T-helper 2 cell (primary cell): ENCODE results near the gene SHLD2.
"Not testable (repeated sequence)": the region's sequence is repeated elsewhere in the genome, so short reads cannot be mapped to it uniquely, and the experiment has no call there.

Experiments
- DNase-seq, 5 experiments: peaks; one replicate each; pipeline versions ENCODE4 v3.0.0 to v3.0.0-alpha.2; 2012 to 2022

SHLD2 gene

DNA sequence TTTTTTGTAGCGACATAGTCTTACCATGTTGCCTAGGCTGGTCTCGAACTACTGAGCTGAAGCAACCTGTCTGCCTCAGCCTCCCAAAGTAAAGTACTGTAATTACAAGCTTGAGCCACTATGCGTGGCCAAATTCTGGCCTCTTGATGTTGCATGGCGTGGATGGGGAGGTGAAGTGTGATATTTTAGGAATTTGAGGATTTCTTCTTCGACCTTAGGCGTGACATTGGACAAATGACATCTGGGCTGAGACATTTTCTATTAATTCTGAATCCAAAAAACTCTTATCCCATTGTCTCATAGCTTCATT, 48.1 kb downstream of the SHLD2 start:
- not testable (repeated sequence) for DNase-seq

DNA sequence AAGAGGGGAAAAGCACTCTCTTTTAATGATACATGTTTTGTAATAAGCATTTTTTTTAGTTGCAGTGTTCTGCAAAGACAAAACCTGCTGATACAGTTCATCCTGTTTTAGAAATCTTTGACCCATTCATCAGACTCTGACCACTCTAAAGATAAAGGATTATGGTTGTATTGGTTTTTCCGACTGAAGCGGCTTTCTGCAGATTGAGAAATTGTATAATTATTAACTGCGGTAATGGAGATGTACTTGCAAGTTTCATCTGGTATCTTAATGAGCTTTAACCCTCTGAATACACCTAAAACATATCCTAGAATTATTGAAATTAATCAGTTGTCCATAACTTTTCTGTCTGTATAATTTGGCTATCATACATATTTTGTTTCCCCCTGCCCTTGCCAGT, 50.6 kb downstream of the SHLD2 start:
- not testable (repeated sequence) for DNase-seq

DNA sequence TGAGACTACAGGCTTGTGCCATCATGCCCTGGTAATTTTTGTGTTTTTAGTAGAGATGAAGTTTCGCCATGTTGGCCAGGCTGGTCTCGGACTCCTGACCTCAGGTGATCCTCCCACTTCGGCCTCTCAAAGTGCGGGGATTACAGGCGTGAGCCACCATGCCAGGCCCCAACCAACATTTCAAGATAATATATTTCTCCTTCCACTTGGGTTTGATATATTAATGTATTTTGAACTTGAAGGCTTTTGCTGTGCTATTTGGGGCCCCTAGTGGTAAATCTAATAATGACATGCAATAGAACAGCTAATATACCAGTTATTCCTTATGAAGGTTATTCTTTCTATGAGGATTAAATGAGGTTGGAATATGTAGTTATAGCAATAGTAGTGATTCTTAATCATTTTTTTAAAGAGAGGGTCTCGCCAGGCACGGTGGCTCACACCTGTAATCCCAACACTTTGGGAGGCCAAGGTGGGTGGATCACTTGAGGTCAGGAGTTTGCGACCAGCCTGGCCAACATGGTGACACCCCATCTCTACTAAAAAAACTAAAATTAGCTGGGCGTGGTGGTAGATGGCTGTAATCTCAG, 54.1 kb downstream of the SHLD2 start:
- not testable (repeated sequence) for DNase-seq

DNA sequence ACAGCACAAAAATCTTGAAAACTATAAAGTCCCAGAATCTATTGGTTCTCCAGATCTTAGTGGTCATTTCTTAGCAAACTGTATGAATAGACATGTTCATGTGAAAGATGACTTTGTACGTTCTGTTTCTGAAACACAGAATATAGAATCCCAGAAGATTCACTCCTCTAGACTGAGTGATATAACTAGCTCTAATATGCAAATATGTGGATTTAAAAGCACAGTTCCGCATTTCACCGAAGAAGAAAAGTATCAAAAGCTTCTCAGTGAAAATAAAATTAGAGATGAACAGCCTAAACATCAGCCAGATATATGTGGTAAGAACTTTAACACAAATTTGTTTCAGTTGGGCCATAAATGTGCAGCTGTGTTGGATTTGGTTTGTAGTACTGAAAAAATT, 56.5 kb downstream of the SHLD2 start:
- not testable (repeated sequence) for DNase-seq

DNA sequence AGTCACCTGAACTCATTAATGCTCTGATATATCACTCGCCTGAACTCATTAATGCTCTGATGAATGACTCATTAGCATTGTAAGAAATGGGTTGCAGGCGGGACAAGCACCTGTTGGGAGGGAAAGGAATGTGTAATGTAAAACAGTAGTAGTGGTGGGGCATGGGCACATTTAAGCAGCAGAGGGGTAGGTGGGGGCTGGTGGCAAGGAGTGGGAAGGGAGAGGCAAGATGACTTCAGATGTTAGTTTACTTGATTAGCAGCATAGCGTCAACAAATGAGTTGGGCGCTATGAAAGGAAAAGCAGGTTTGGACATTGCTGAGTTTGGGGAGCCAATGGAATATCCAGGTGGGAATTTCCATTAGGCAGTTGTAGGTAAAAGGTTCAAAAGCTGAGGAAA, 61.8 kb downstream of the SHLD2 start:
- not testable (repeated sequence) for DNase-seq

DNA sequence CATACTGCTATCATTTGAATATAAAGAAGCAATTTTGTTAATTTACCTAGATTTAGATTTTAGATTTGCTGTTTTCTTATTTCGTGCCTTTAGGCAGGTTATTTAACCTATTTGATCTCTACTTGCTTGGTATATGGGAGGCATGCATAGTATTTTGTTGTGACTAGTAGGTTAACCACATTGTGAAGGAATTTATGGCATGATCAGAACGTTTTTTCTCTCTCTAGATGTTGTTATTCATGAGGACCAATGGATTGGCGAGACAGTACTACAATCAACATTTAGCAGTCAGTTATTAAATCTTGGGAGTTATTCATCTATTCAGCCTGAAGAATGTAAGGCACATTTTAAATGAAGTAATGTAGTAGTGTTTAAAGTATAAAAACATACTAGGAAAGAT, 62.8 kb downstream of the SHLD2 start:
- not testable (repeated sequence) for DNase-seq

DNA sequence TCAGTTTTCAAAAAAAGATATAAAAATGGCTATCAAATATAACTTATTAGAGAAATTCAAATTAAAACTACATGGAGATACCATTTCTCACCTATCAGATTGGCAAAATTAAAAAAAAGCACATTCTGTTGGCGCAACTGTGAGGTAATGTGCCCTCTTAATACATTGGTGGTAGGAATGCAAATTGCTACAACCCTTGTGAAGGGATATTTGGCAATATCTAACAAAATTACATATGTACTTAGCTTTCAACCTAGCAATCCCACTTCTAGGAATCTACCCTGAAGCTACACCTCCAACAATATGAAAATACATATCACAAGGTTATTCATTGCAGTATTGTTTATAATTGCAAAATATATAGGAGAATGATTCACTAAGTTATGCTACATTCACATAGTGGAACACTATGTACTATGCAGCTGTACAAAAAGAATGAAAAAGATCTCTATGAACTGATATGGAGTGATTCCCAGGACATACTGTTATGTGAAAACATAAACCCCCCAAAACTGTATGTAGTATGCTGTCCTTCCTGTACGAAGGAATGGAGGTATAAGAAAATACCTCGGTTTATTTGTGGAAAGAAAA, 67.8 kb downstream of the SHLD2 start:
- DNase-seq = not testable (repeated sequence)

DNA sequence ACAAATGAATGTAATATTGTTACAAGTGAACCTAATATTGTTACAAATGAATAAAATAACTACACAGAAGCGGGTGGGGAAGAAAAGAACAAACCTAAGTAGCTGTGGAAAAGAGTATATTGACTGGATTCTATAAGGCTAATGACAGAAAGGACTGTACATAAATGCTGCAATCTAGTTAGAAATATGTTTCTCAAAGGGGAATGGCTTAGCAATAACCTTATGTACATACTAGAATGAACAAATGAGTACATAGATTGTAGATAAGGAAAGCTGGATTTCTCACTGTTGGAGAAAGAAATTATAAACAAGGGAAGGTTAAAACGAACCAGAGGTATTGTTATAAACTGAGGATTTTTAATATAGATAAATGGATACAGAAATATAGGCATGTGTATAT, 68.4 kb downstream of the SHLD2 start:
- DNase-seq = not testable (repeated sequence)

DNA sequence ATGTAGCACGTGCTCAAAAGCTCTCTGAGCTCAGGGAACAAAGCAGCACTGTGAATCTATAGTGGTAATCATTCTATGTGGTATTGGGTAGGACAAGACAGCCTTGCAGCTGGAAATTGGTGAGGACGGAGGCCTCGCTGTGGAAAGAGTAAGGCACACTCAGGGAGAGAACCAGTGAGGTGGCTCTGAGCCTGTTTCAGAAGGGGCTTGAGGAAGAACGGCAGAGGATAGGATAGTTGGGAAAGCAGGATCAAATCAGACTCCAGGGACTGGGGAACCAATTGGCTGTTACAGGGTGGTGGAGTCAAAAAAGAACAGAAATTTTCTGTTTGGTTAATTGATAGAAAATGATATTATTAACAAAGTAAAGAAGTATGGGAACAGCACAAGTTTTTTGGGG, 74.9 kb downstream of the SHLD2 start:
- DNase-seq = not testable (repeated sequence)

DNA sequence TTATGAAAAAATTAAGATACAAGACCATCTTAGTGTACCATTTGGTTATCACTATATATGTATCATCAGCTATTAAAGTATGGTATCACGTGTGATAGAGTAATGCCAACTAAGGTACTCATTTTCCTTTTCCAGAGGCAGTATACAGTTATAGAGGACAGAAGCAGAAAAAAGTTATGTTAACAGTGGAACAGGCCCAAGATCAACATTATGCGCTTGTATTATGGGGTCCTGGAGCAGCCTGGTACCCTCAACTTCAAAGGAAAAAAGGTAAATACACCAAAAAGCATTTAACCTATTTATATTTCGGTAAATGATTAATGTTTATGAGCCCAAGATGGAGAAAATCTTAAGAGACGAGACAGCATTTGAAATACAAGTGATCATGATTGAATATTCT, 75.7 kb downstream of the SHLD2 start:
- DNase-seq = not testable (repeated sequence)

DNA sequence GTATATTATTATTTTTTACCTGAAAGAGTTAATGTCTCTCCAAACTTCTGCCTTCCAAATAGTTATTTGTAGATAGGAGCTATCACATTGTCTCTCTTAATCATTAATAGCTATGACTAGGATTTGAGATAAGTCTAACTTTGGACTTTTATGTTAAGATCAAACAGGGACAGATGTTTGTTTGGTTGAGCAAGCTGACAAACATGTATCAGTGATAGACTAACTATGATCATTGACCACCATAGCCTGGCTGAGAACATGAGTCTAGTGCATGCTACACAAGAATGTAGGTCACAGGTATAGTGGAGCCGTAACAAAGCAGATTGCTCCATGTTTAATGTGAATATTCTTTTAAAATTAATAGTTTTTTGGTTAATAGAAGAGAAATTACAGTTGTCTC, 76.7 kb downstream of the SHLD2 start:
- DNase-seq = not testable (repeated sequence)

DNA sequence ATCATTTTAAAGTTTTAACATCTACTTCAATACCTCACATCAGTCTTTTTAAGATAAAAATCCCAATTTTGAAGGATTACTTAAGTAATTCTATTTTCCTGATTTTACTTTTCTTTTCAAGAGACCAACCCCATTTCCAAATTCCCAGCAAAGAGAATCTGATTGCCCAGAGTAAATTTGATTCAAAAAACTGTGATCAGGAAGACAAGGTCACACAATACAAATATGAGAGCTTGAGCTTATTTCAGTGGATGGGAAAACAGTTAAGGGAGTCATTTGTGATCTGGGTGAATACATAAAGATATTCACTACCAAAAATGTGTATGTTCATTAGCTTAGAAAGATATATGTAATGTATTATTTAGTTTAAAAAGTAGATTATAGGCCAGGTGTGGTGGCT, 77.2 kb downstream of the SHLD2 start:
- DNase-seq = not testable (repeated sequence)

DNA sequence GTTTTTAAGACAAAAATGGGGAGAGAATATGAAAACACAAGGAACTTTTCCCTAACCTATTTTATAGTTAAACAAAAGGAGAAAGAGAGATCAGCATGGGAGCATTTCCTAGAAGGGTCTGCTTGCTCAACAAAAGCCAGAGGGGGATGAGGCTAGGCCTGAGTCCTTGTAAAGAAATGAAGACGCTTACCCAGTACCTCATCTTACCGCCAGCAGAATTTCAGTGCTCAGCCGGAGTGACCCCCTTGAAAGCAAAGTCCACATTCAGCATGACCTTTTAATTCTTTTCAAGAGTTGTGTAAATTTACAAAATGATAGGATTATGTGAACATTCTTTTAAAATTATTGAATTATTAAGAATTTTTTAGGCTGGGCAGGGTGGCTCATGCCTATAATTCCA, 82.6 kb downstream of the SHLD2 start:
- DNase-seq = not testable (repeated sequence)

DNA sequence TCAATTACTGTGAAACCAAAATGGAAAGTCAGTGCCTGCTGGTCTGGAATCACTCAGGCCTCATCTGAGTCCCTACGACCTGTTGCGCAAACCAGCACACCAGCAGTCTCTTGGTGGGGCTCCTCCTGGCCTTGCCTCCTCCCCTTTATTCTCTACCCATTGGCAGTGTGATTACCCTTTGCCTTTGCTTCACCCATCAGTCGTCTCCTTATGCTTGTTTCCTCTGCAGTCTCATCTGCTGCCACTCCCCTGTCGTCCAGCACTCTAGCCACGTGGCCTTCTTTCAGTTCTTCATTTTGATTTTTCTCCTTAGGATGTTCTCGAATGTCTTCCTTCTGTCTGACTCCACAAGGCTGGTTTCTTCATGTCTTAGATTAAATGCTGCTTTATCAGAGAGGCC, 89.4 kb downstream of the SHLD2 start:
- not testable (repeated sequence) for DNase-seq

DNA sequence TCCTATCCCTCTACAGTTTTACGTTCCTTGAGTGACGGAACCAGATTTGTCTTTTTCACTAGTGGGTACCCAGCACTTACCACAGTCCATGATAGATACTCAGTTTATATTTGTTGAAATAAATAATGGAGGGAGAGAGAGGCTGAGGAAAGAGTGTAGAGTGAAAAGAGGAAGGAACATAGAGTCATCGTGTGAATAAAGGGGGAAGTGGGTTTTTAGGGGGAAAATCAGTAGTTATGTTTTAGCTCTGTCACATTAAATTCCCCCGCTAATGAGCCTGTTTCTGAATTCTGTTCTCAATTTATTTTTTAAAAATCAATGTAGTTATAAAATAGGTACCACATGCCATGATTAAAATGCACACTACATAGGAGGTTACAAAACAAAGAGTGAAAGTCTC, 91.0 kb downstream of the SHLD2 start:
- not testable (repeated sequence) for DNase-seq

DNA sequence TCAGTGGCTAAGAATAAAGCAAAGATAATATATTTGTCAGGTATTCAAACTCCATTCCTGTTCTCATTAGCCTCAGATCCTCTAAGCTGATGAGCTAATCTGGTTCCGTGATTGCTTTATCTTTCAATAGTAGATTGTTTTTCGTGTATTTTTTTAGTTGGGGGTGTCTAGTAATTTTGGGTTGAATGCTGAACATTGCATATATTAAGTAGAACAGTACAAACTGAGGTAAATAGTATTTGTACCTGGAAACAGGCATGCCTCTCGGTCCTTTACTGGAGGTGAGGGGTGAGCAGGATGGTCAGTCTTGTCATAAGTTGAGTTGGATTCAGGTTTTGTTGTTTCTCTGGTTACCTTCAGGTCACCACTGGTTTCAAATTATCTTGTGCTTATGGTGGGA, 92.6 kb downstream of the SHLD2 start:
- DNase-seq = not testable (repeated sequence)

DNA sequence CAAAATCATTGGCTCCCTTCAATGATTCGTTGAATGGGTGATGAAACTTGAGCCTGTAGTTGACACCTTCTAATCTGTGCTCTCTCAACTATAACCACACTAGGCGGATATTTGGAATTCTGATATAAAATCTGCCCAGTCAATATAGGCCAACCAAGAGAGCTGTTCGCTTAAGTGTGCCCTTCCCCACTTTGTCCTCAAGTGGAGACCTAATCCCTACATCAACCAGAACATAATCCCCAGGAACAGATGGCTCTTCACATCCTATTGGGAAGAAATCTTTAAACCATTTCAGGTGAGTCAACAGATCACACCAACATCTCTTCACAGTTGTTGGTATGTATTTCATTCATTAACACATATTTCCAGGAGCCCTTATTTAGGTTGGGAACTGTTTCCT, 96.8 kb downstream of the SHLD2 start:
- not testable (repeated sequence) for DNase-seq

DNA sequence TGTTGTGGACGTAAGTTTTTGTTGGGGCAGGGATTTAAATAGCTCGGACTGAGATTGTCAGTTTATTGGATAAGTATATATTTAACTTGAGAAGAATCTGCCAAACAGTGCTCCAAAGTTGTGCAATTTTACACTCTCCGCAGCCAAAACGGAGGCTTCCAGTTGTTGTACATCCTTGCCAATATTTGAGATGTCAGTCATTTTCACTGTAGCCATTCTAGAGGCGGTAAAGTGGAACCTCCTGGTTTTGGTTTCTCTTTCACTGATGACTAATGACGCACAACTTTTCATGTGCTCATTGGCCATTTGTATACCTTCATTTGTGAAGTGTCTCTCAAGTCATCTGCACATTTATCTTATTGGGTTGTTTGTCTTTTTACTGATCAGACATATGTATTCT, 105.9 kb downstream of the SHLD2 start:
- peak in 2 of 5 experiments; percentile 50 to 84 for DNase-seq

DNA sequence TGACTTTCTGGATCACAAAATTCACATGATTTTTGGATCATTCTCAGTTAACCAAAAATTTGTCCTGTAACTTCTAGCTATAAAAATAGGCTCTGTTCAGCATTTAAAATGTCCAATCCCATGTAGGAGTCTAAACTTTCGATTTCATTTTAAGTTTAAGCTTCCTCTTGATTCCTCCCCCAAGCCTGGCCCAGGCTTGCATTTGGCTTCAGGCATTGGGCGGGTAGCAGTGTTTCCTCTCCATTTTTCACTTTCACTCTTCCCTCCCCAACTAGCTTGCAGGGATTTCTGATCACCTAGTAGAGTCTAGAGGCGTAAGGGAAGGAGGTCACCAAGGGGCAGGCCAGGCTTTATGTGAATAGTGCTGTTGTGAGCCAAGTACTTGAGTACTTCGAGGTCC, 109.8 kb downstream of the SHLD2 start:
- DNase-seq = not testable (repeated sequence)

DNA sequence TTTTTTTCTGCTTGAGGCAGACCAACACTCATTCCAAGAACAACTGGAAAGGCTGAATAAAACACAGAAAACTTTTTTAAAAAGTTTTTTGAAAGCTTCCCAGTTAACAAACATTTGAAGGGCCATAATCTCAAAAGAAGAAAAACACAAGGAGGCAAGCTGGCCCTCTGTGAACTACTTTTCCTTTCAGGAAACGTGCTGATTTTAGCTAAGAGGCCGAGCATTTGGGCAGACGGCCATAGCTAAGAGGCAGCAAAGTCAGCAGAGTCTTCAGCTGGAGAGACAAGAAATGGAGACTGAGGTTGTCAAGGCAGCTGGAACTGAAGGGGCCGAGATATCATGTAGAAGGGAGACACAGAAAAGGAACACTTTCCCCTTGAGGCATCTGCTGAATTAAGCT, 111.9 kb downstream of the SHLD2 start:
- DNase-seq = not testable (repeated sequence)

DNA sequence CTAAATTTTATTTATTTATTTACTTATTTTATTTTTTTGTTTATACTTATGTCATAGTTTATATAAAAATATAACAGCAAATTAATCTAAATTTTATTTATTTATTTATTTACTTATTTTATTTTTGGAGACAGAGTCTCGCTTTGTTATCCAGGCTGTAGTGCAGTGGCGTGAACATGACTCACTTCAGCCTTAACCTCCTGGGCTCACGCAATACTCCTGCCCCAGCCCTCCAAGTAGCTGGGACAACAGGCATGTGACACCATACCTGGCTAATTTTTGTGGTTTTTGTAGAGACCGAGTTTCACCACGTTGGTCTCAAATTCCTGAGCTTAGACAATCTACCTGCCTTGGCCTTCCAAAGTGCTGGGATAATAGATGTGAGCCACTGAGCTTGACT, 115.3 kb downstream of the SHLD2 start:
- not testable (repeated sequence) for DNase-seq

DNA sequence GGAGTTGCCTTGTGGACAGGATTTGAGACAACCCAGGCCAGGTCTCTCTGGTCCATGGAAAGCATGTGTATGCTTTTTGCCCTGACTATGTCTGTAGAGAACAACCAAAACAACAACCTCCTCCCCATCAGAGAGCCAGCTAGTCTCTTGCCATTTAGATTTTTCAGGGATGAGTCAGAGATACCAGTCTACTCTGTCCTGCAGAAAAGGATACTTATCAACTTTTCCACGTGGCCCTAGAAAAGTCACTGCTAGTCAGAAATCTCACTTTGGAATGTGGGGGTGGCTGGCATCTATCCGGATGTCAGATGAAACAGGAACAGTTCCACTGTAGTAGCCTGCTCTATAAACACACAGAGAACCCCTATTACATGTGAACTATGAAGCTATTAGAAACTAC, 116.8 kb downstream of the SHLD2 start:
- not testable (repeated sequence) for DNase-seq

DNA sequence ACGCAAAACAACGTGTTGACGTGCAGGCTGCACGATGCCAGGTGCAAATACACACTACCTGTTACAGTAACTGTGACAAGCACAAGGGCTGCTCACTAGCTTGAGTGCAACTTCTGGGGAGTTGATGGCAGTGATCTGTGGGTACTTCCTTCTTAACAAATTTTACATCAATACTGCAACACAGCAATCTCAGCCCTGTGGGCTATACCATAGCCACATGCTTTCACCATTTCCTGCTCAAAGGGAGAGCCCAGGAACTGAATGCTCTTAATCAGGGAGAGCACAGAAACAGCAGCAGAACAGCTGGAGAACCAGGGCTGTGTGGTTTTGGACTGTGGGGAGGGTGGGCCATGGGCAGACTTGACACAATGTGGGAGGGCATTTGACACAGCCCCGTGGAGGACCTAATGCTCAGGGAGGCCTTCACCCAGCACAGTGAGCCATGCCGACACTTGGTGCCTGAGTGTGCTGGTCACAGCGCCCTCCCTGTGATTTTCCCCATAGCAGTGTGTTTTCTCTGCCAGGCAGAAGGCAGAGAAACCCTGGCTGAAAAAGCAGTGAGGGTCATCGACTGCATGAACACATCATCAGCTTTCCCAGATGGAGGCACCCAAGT, 118.3 kb downstream of the SHLD2 start:
- DNase-seq = not testable (repeated sequence)

DNA sequence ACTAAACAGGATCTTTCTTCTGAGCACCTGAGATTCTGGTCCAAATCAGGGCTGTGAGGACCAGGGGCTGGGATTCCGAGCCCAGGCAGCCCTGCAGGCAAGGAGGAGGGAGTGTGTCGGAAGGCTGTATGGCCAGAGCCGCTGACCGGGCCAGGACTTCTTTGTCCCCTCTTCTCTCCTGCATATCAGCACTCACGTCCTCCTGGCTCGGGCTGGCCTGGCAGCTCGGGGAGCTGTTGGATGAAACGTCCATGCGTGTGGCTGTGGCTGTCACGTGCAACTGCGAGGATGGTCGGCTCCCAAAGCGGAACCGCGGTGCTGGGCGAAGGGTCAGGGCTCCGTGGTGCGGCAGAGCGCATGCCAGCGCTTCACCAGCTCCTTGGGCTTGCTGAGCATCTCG, 118.8 kb downstream of the SHLD2 start:
- not testable (repeated sequence) for DNase-seq

DNA sequence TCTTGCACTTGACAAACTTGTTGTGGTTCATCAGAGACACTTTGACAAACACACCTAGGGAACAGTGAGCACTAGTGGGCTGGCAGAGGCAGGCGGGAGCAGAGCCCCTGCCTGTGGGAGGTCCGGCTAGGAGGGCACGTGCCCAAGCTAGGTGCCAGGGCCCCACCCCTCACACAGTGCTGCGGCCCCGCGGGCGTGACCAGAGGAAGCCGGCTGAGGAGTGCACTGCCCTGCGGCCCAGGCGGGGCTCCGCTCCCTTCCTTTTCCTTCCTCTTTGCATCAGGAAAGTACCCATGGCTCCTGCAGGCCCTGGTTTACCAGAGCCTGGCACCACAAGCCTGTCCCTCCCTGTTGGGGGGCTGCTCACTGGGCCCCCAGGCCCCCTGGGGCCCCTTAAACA, 121.1 kb downstream of the SHLD2 start:
- not testable (repeated sequence) for DNase-seq
